WTC11 (cell line): Measurements from ENCODE around the gene ARL9. TPM values are rescaled to one million over a fixed set of nuclear protein-coding genes. Genes with fewer than 3 reads are reported as not detected.

Experiments used
- ATAC-seq: fragments of 200-7000 bp; cut with Tn5 transposase; 2 replicates; pipeline ENCODE4 v1.10.0; 2021; ENCODE audit warnings: mild to moderate bottlenecking, moderate library complexity
- CTCF ChIA-PET: fragments of 300-600 bp; sonication (Branson Sonifier 250); formaldehyde crosslinking; loops from one replicate; lab custom pipeline; 2021; ENCODE audit warnings: antibody characterized with exemption; lab: Charles Lee
- POLR2A ChIA-PET: fragments of 350-600 bp; sonication (Branson Sonifier 250); formaldehyde crosslinking; loops from one replicate; lab custom pipeline; 2021; ENCODE audit warnings: antibody characterized with exemption; lab: Charles Lee
- DNase-seq: peaks from one replicate; pipeline ENCODE4 v3.0.0; 2021; ENCODE audit warnings: low spot score
- H3K27ac Mint-ChIP-seq: 2 replicates; pipeline ENCODE4 v1.8.0; 2021; ENCODE audit warnings: mixed read lengths
- H3K27me3 Mint-ChIP-seq: 2 replicates; pipeline ENCODE4 v1.8.0; 2021; ENCODE audit warnings: low read depth, mild to moderate bottlenecking, moderate library complexity, mixed read lengths
- H3K36me3 Mint-ChIP-seq: 2 replicates; pipeline ENCODE4 v1.8.0; 2021; ENCODE audit warnings: mixed read lengths
- H3K4me1 Mint-ChIP-seq: 2 replicates; pipeline ENCODE4 v1.8.0; 2022; ENCODE audit warnings: mixed read lengths
- H3K4me3 Mint-ChIP-seq: 2 replicates; pipeline ENCODE4 v1.8.0; 2021; ENCODE audit warnings: mild to moderate bottlenecking, moderate library complexity, mixed read lengths
- H3K9me3 Mint-ChIP-seq: 2 replicates; pipeline ENCODE4 v1.8.0; 2021; ENCODE audit warnings: mixed read lengths
- FOXJ3 ChIP-seq: sonication (generic); formaldehyde crosslinking; IDR thresholded peaks from 2 replicates; pipeline ENCODE4 v1.9.0; 2021; ENCODE audit warnings: missing genetic modification reagents, mild to moderate bottlenecking, borderline replicate concordance
- GTF2I ChIP-seq: fragments of 250-450 bp; sonication (Bioruptor Pico); conservative IDR thresholded peaks from 2 replicates; pipeline ENCODE4 v1.4.0; 2021; ENCODE audit warnings: mild to moderate bottlenecking
- IRF2 ChIP-seq: sonication (generic); formaldehyde crosslinking; IDR thresholded peaks from 2 replicates; pipeline ENCODE4 v1.8.0; 2022; ENCODE audit warnings: low read depth, missing genetic modification reagents, borderline replicate concordance
- NR3C1 ChIP-seq: sonication (generic); formaldehyde crosslinking; conservative IDR thresholded peaks from 2 replicates; pipeline ENCODE4 v1.8.1; 2023; ENCODE audit warnings: low read depth, mild to moderate bottlenecking, missing genetic modification reagents
- OVOL2 ChIP-seq: fragments of 250-450 bp; sonication (Bioruptor Pico); IDR thresholded peaks from 2 replicates; pipeline ENCODE4 v1.9.0; 2021; ENCODE audit warnings: mild to moderate bottlenecking, borderline replicate concordance
- SOX15 ChIP-seq: fragments of 250-450 bp; sonication (Bioruptor Pico); IDR thresholded peaks from 2 replicates; pipeline ENCODE4 v1.9.0; 2021; ENCODE audit warnings: mild to moderate bottlenecking
- TEAD1 ChIP-seq: sonication (generic); formaldehyde crosslinking; IDR thresholded peaks from 2 replicates; pipeline ENCODE4 v1.8.0; 2022; ENCODE audit warnings: mild to moderate bottlenecking, missing genetic modification reagents
- total RNA-seq: library from RNA; stranded (reverse); gene quantifications from 3 replicates; pipeline ENCODE4 v1.2.3, GENCODE V29; 2021
- TF ChIP-seq, protein P1 (sequence below): fragments of 250-450 bp; sonication (Bioruptor Pico); IDR thresholded peaks from 2 replicates; pipeline ENCODE4 v2.1.2; 2022; ENCODE audit warnings: mild to moderate bottlenecking, moderate library complexity
- TF ChIP-seq, protein P2 (sequence below): sonication (generic); formaldehyde crosslinking; conservative IDR thresholded peaks from 2 replicates; pipeline ENCODE4 v1.8.1; 2023; ENCODE audit warnings: mild to moderate bottlenecking, low read depth, missing genetic modification reagents, moderate library complexity
- TF ChIP-seq, protein P3 (sequence below): sonication (generic); formaldehyde crosslinking; IDR thresholded peaks from 2 replicates; pipeline ENCODE4 v1.8.0; 2023; ENCODE audit warnings: missing genetic modification reagents
- TF ChIP-seq, protein P4 (sequence below): sonication (generic); formaldehyde crosslinking; IDR thresholded peaks from 2 replicates; pipeline ENCODE4 v1.8.0; 2022; ENCODE audit warnings: mild to moderate bottlenecking, missing genetic modification reagents
- TF ChIP-seq, protein P5 (sequence below): sonication (generic); formaldehyde crosslinking; IDR thresholded peaks from 2 replicates; pipeline ENCODE4 v1.8.1; 2022; ENCODE audit warnings: low read depth, mild to moderate bottlenecking, moderate library complexity, missing genetic modification reagents, borderline replicate concordance
- TF ChIP-seq, protein P6 (sequence below): sonication (generic); formaldehyde crosslinking; IDR thresholded peaks from 2 replicates; pipeline ENCODE4 v1.8.0; 2023; ENCODE audit warnings: missing genetic modification reagents, mild to moderate bottlenecking, borderline replicate concordance
- TF ChIP-seq, protein P7 (sequence below): sonication (generic); formaldehyde crosslinking; IDR thresholded peaks from 2 replicates; pipeline ENCODE4 v1.8.0; 2022; ENCODE audit warnings: mild to moderate bottlenecking, missing genetic modification reagents

The ARL9 gene
- total RNA-seq, 1 experiment from 2014 or later = 0.48 TPM

DNA sequence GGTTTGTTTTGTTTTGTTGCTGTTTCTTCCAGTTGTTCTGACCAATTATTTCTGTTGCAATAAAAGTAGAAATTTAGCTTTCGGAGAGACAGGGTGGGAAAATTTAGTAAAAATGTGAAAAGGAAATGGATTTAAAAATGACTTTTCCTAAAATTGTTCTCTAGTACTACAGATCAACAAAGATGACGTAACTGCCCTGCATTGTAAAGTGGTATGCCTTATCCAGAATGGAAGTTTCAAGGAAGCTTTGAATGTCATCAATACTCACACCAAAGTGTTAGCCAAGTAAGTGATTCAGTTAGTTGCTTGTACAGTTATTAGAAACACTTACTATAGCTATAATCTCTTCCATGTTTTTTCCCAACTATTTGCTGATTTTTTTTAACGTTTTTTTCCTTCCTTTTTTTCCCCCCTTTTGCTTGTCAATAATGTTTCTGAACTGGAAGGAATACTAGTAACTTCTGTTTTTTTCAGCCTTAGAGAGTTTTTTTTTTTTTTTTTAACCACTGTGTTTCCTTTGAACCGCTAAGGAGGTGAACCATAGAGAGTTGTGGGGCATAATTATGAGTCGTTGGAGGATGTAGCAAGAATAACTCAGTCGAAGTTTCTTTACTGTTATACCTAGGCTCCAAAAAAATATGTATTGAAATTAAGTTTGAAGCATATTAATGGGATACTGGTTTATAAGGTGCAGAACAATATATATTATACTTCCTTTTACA lies 35.9 kb upstream of the ARL9 start (continued):
- TF ChIP-seq, protein P1, sequence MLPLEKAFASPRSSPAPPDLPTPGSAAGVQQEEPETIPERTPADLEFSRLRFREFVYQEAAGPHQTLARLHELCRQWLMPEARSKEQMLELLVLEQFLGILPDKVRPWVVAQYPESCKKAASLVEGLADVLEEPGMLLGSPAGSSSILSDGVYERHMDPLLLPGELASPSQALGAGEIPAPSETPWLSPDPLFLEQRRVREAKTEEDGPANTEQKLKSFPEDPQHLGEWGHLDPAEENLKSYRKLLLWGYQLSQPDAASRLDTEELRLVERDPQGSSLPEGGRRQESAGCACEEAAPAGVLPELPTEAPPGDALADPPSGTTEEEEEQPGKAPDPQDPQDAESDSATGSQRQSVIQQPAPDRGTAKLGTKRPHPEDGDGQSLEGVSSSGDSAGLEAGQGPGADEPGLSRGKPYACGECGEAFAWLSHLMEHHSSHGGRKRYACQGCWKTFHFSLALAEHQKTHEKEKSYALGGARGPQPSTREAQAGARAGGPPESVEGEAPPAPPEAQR (CRISPR knock-in tag) = no peak
- TF ChIP-seq, protein P2, sequence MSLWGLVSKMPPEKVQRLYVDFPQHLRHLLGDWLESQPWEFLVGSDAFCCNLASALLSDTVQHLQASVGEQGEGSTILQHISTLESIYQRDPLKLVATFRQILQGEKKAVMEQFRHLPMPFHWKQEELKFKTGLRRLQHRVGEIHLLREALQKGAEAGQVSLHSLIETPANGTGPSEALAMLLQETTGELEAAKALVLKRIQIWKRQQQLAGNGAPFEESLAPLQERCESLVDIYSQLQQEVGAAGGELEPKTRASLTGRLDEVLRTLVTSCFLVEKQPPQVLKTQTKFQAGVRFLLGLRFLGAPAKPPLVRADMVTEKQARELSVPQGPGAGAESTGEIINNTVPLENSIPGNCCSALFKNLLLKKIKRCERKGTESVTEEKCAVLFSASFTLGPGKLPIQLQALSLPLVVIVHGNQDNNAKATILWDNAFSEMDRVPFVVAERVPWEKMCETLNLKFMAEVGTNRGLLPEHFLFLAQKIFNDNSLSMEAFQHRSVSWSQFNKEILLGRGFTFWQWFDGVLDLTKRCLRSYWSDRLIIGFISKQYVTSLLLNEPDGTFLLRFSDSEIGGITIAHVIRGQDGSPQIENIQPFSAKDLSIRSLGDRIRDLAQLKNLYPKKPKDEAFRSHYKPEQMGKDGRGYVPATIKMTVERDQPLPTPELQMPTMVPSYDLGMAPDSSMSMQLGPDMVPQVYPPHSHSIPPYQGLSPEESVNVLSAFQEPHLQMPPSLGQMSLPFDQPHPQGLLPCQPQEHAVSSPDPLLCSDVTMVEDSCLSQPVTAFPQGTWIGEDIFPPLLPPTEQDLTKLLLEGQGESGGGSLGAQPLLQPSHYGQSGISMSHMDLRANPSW = no peak
- TF ChIP-seq, protein P3, sequence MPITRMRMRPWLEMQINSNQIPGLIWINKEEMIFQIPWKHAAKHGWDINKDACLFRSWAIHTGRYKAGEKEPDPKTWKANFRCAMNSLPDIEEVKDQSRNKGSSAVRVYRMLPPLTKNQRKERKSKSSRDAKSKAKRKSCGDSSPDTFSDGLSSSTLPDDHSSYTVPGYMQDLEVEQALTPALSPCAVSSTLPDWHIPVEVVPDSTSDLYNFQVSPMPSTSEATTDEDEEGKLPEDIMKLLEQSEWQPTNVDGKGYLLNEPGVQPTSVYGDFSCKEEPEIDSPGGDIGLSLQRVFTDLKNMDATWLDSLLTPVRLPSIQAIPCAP = no peak
- TF ChIP-seq, protein P4, sequence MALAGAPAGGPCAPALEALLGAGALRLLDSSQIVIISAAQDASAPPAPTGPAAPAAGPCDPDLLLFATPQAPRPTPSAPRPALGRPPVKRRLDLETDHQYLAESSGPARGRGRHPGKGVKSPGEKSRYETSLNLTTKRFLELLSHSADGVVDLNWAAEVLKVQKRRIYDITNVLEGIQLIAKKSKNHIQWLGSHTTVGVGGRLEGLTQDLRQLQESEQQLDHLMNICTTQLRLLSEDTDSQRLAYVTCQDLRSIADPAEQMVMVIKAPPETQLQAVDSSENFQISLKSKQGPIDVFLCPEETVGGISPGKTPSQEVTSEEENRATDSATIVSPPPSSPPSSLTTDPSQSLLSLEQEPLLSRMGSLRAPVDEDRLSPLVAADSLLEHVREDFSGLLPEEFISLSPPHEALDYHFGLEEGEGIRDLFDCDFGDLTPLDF (CRISPR knock-in tag) = no peak

DNA sequence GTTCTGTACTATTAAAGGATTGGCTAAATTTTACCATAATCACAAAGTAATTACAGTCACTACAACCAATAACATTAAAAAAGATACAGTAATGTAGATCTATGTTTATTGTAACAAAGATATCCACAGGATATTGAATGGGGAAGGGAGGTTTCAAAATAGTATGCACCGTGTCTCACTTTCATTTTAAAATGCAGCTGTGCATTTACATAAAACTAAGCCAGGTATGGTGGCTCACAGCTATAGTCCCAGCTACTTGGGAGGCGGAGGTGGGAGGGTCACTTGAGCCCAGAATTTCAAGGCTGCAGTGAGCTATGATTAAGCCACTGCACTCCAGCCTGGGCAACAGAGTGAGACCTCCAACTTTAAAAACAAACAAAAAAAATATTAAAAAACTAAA lies 29.7 kb upstream of the ARL9 start:
- Mint-ChIP-seq H3K27me3 (no peaks in the 10 kb centered on the region), H3K36me3 (peaks cover 79% of the 10 kb centered on the region), H3K4me1 (no peaks in the 10 kb centered on the region), H3K4me3 (no peak overlapping the region), H3K27ac (no peak overlapping the region), H3K9me3 (no peaks in the 10 kb centered on the region)
- no peak for TF ChIP-seq GTF2I (CRISPR knock-in tag)
- TF ChIP-seq, protein P5, sequence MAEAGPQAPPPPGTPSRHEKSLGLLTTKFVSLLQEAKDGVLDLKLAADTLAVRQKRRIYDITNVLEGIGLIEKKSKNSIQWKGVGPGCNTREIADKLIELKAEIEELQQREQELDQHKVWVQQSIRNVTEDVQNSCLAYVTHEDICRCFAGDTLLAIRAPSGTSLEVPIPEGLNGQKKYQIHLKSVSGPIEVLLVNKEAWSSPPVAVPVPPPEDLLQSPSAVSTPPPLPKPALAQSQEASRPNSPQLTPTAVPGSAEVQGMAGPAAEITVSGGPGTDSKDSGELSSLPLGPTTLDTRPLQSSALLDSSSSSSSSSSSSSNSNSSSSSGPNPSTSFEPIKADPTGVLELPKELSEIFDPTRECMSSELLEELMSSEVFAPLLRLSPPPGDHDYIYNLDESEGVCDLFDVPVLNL (CRISPR knock-in tag) = no peak
- ATAC-seq (no peak), DNase-seq (no peak)
- ChIA-PET POLR2A (no interaction called here), CTCF (no interaction called here)

DNA sequence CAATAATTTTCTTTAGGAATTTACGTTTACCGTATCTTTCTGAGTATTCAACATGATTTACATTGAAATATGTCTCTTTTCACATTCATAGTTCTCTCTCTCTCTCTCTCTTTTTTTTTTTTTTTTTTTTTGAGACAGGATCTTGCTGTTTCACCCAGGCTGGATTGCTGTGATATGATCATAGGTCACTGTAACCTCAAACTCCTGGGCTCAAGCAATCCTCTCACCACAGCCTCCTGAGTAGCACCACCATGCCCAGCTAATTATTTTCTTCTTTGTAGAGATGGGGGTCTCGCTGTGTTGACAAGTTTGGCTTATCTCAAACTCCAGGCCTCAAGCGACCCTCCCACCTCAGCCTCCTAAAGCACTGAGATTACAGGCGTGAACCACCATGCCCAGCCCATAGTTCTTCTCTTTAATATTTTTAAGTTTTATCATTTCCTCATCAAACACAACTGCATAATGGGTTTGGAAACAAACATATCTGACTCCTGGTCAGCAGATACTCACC lies 28.3 kb upstream of the ARL9 start:
- H3K36me3 Mint-ChIP-seq = peaks cover 67% of the 10 kb centered on the region
- H3K27me3 Mint-ChIP-seq = no peaks in the 10 kb centered on the region
- H3K4me1 Mint-ChIP-seq = no peaks in the 10 kb centered on the region
- H3K27ac Mint-ChIP-seq = no peak overlapping the region
- H3K4me3 Mint-ChIP-seq = no peak overlapping the region
- CTCF ChIA-PET = no interaction called here
- H3K9me3 Mint-ChIP-seq = no peaks in the 10 kb centered on the region
- ATAC-seq (no peak), DNase-seq (no peak)
- POLR2A ChIA-PET = interaction anchor here (0.5 kb wide), 1 partner anchor 384 kb away, joined by 7 read pairs; no protein-coding TSS in a partner anchor
- TF ChIP-seq IRF2 (CRISPR knock-in tag) = no peak
- TF ChIP-seq, protein P3 = no peak
- TF ChIP-seq, protein P1 (CRISPR knock-in tag) = no peak
- no peak for TF ChIP-seq OVOL2 (CRISPR knock-in tag)
- TF ChIP-seq TEAD1 = no peak
- TF ChIP-seq SOX15 = no peak
- no peak for TF ChIP-seq FOXJ3 (CRISPR knock-in tag)
- TF ChIP-seq, protein P6, sequence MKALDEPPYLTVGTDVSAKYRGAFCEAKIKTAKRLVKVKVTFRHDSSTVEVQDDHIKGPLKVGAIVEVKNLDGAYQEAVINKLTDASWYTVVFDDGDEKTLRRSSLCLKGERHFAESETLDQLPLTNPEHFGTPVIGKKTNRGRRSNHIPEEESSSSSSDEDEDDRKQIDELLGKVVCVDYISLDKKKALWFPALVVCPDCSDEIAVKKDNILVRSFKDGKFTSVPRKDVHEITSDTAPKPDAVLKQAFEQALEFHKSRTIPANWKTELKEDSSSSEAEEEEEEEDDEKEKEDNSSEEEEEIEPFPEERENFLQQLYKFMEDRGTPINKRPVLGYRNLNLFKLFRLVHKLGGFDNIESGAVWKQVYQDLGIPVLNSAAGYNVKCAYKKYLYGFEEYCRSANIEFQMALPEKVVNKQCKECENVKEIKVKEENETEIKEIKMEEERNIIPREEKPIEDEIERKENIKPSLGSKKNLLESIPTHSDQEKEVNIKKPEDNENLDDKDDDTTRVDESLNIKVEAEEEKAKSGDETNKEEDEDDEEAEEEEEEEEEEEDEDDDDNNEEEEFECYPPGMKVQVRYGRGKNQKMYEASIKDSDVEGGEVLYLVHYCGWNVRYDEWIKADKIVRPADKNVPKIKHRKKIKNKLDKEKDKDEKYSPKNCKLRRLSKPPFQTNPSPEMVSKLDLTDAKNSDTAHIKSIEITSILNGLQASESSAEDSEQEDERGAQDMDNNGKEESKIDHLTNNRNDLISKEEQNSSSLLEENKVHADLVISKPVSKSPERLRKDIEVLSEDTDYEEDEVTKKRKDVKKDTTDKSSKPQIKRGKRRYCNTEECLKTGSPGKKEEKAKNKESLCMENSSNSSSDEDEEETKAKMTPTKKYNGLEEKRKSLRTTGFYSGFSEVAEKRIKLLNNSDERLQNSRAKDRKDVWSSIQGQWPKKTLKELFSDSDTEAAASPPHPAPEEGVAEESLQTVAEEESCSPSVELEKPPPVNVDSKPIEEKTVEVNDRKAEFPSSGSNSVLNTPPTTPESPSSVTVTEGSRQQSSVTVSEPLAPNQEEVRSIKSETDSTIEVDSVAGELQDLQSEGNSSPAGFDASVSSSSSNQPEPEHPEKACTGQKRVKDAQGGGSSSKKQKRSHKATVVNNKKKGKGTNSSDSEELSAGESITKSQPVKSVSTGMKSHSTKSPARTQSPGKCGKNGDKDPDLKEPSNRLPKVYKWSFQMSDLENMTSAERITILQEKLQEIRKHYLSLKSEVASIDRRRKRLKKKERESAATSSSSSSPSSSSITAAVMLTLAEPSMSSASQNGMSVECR (CRISPR knock-in tag) = no peak
- no peak for TF ChIP-seq NR3C1 (CRISPR knock-in tag)
- TF ChIP-seq, protein P7, sequence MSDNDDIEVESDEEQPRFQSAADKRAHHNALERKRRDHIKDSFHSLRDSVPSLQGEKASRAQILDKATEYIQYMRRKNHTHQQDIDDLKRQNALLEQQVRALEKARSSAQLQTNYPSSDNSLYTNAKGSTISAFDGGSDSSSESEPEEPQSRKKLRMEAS = no peak
